NCI-H526 (cell line): ENCODE data around the gene TTLL10.
"Not testable (repeated sequence)": the region's sequence is repeated elsewhere in the genome, so short reads cannot be mapped to it uniquely, and the experiment has no call there.

Experiments
- DNase-seq, 2 experiments: peaks; one replicate each; lab custom pipeline; 2025; lab: John Stamatoyannopoulos, UW

The TTLL10 gene

GRCh38 chr1:1171546-1172340 is 1.9 kb upstream of the TTLL10 start:
- no peak for DNase-seq

GRCh38 chr1:1173061-1173792 is 453 bp upstream of the TTLL10 start:
- DNase-seq, result no peak

- no peak for DNase-seq
Observed at GRCh38 chr1:1175221-1176062, 1.8 kb downstream of the TTLL10 start.

GRCh38 chr1:1176063-1176761 is 2.5 kb downstream of the TTLL10 start:
- DNase-seq, result not testable (repeated sequence)

- DNase-seq, result no peak
Observed at GRCh38 chr1:1176931-1177330, 3.3 kb downstream of the TTLL10 start.

- no peak for DNase-seq
Observed at GRCh38 chr1:1177452-1178206, 3.9 kb downstream of the TTLL10 start.

- no peak for DNase-seq
Observed at GRCh38 chr1:1178794-1179331, 5.2 kb downstream of the TTLL10 start.

GRCh38 chr1:1179346-1179982 is 5.8 kb downstream of the TTLL10 start:
- DNase-seq, result no peak

GRCh38 chr1:1179983-1180861 is 6.5 kb downstream of the TTLL10 start:
- DNase-seq, result no peak

GRCh38 chr1:1181129-1181937 is 7.7 kb downstream of the TTLL10 start:
- DNase-seq, result no peak

GRCh38 chr1:1181938-1182410 is 8.3 kb downstream of the TTLL10 start:
- no peak for DNase-seq

- DNase-seq, result no peak
Observed at GRCh38 chr1:1182491-1183220, 9.0 kb downstream of the TTLL10 start.

GRCh38 chr1:1183221-1183747 is 9.6 kb downstream of the TTLL10 start:
- DNase-seq, result no peak

GRCh38 chr1:1183833-1184775 is 10.4 kb downstream of the TTLL10 start:
- DNase-seq, result no peak

GRCh38 chr1:1185101-1185765 is 11.6 kb downstream of the TTLL10 start:
- no peak for DNase-seq

- no peak for DNase-seq
Observed at GRCh38 chr1:1187938-1188337, 14.3 kb downstream of the TTLL10 start.
